GM21717 (cell line): ENCODE results near the gene CD244.

Experiments
- ATAC-seq: cut with Tn5 transposase; IDR thresholded peaks from one replicate; pipeline ENCODE4 v1.9.1; 2021; ENCODE audit warnings: mild to moderate bottlenecking, moderate library complexity; ENCODE audit not compliant: unreplicated experiment

CD244 gene

GRCh38 chr1:160850541-160850940 is 12.1 kb downstream of the CD244 start:
- ATAC-seq: no peak

- ATAC-seq: no peak
These were observed 16.4 kb downstream of the CD244 start for GRCh38 chr1:160846281-160846680.

GRCh38 chr1:160844447-160845232 is 18.0 kb downstream of the CD244 start:
- ATAC-seq: no peak

GRCh38 chr1:160841079-160841478 is 21.6 kb downstream of the CD244 start:
- no peak for ATAC-seq

- ATAC-seq: no peak
These were observed 22.9 kb downstream of the CD244 start for GRCh38 chr1:160839746-160840145.

GRCh38 chr1:160838888-160839287 is 23.8 kb downstream of the CD244 start:
- no peak for ATAC-seq

GRCh38 chr1:160837558-160838205 is 25.0 kb downstream of the CD244 start:
- peak; percentile 75 for ATAC-seq

GRCh38 chr1:160836981-160837557 is 25.6 kb downstream of the CD244 start:
- ATAC-seq: no peak

GRCh38 chr1:160836561-160836960 is 26.1 kb downstream of the CD244 start:
- ATAC-seq: no peak

GRCh38 chr1:160835751-160836150 is 26.9 kb downstream of the CD244 start:
- no peak for ATAC-seq

GRCh38 chr1:160834945-160835565 is 27.6 kb downstream of the CD244 start:
- no peak for ATAC-seq

- ATAC-seq: no peak
These were observed 32.1 kb downstream of the CD244 start for GRCh38 chr1:160830321-160831153.

- no peak for ATAC-seq
These were observed 32.9 kb downstream of the CD244 start for GRCh38 chr1:160829766-160830165.

GRCh38 chr1:160827418-160827817 is 35.3 kb downstream of the CD244 start:
- ATAC-seq: no peak

- no peak for ATAC-seq
These were observed 36.1 kb downstream of the CD244 start for GRCh38 chr1:160826546-160826945.

- ATAC-seq: no peak
These were observed 39.4 kb downstream of the CD244 start for GRCh38 chr1:160823296-160823695.

- no peak for ATAC-seq
These were observed 41.1 kb downstream of the CD244 start for GRCh38 chr1:160821627-160822026.

- ATAC-seq: no peak
These were observed 43.5 kb downstream of the CD244 start for GRCh38 chr1:160819186-160819585.

- ATAC-seq: no peak
These were observed 44.3 kb downstream of the CD244 start for GRCh38 chr1:160818207-160818937.

GRCh38 chr1:160814856-160815255 is 47.8 kb downstream of the CD244 start:
- ATAC-seq: no peak
